Stimulated activated naive CD4-positive, alpha-beta T cell treated with Interleukin-2 at 50 U/mL for 16 hours (primary cell): ENCODE data around the gene ZNF609.
"Not testable (repeated sequence)": the region's sequence is repeated elsewhere in the genome, so short reads cannot be mapped to it uniquely, and the experiment has no call there.

Experiments used
- DNase-seq: peaks from one replicate; lab custom pipeline; 2025; lab: John Stamatoyannopoulos, UW

The ZNF609 gene

GRCh38 chr15:64581408-64581761 is 121.0 kb downstream of the ZNF609 start:
- no peak for DNase-seq

GRCh38 chr15:64582202-64582601 is 121.8 kb downstream of the ZNF609 start:
- no peak for DNase-seq

- no peak for DNase-seq
These were observed 123.1 kb downstream of the ZNF609 start for GRCh38 chr15:64583519-64583918.

- DNase-seq, result no peak
These were observed 123.6 kb downstream of the ZNF609 start for GRCh38 chr15:64583983-64584382.

- no peak for DNase-seq
These were observed 126.0 kb downstream of the ZNF609 start for GRCh38 chr15:64586259-64586870.

- no peak for DNase-seq
These were observed 126.6 kb downstream of the ZNF609 start for GRCh38 chr15:64586984-64587383.

- DNase-seq, result no peak
These were observed 129.2 kb downstream of the ZNF609 start for GRCh38 chr15:64589435-64590084.

- DNase-seq, result not testable (repeated sequence)
These were observed 132.5 kb downstream of the ZNF609 start for GRCh38 chr15:64592845-64593244.

- DNase-seq, result no peak
These were observed 136.5 kb downstream of the ZNF609 start for GRCh38 chr15:64596701-64597476.

GRCh38 chr15:64597477-64597822 is 137.1 kb downstream of the ZNF609 start:
- DNase-seq, result no peak

GRCh38 chr15:64599226-64599625 is 138.8 kb downstream of the ZNF609 start:
- no peak for DNase-seq

- no peak for DNase-seq
These were observed 139.3 kb downstream of the ZNF609 start for GRCh38 chr15:64599716-64600115.

- no peak for DNase-seq
These were observed 140.4 kb downstream of the ZNF609 start for GRCh38 chr15:64600794-64601193.

GRCh38 chr15:64604319-64604718 is 143.9 kb downstream of the ZNF609 start:
- no peak for DNase-seq

- not testable (repeated sequence) for DNase-seq
These were observed 147.0 kb downstream of the ZNF609 start for GRCh38 chr15:64607416-64607815.

GRCh38 chr15:64610257-64610919 is 150.0 kb downstream of the ZNF609 start:
- no peak for DNase-seq

- no peak for DNase-seq
These were observed 150.8 kb downstream of the ZNF609 start for GRCh38 chr15:64611085-64611725.

GRCh38 chr15:64614519-64614918 is 154.1 kb downstream of the ZNF609 start:
- no peak for DNase-seq

- DNase-seq, result no peak
These were observed 157.3 kb downstream of the ZNF609 start for GRCh38 chr15:64617727-64618126.

- no peak for DNase-seq
These were observed 157.8 kb downstream of the ZNF609 start for GRCh38 chr15:64618138-64618537.

- DNase-seq, result no peak
These were observed 158.2 kb downstream of the ZNF609 start for GRCh38 chr15:64618540-64618939.
